IPS DF 6.9 (cell line): ENCODE measurements around the gene ST8SIA6.

Experiments used
- DNase-seq: peaks from one replicate; pipeline ENCODE4 v3.0.0-alpha.2; 2013; ENCODE audit warnings: low read depth, low spot score
- H3K27ac ChIP-seq: one replicate; pipeline ENCODE4 v1.5.1; 2013; ENCODE audit warnings: low read length, control low read depth
- H3K27me3 ChIP-seq: 2 replicates; pipeline ENCODE4 v1.6.1; 2013; ENCODE audit warnings: mild to moderate bottlenecking, low read length; ENCODE audit not compliant: control insufficient read depth, insufficient read depth
- H3K36me3 ChIP-seq: 2 replicates; pipeline ENCODE4 v1.6.1; 2013; ENCODE audit warnings: low read length; ENCODE audit not compliant: control insufficient read depth, insufficient read depth
- H3K4me1 ChIP-seq: 2 replicates; pipeline ENCODE4 v1.6.1; 2013; ENCODE audit warnings: low read length; ENCODE audit not compliant: control insufficient read depth, insufficient read depth
- H3K4me3 ChIP-seq: 2 replicates; pipeline ENCODE4 v1.5.1; 2013; ENCODE audit warnings: mild to moderate bottlenecking, low read length
- H3K9me3 ChIP-seq: 2 replicates; pipeline ENCODE4 v1.6.1; 2013; ENCODE audit warnings: low read length, inconsistent platforms; ENCODE audit not compliant: control insufficient read depth, insufficient read depth
- WGBS: extraction: QIAGEN DNeasy Blood & Tissue Kit; methylation state at CpG from one replicate; pipeline ENCODE4 v1.1.7; 2013; ENCODE audit warnings: mixed read lengths, missing lambda C conversion rate; ENCODE audit not compliant: insufficient read length, insufficient coverage; 5-methylcytosine and 5-hydroxymethylcytosine counted together

ST8SIA6 gene

GRCh38 chr10:17386021-17386420 lies 68.4 kb downstream of the ST8SIA6 start:
- H3K9me3 ChIP-seq, result no peaks in the 10 kb centered on the region
- no peak overlapping the region for H3K27ac ChIP-seq
- no peaks in the 10 kb centered on the region for H3K36me3 ChIP-seq
- no peak overlapping the region for H3K4me3 ChIP-seq
- DNase-seq, result no peak
- no CpG with 5 or more reads among the region's 18 CpGs for WGBS
- no peaks in the 10 kb centered on the region for H3K27me3 ChIP-seq
- H3K4me1 ChIP-seq, result no peaks in the 10 kb centered on the region

GRCh38 chr10:17385066-17385465 lies 69.3 kb downstream of the ST8SIA6 start:
- Histone ChIP-seq H3K27me3 (no peaks in the 10 kb centered on the region), H3K4me1 (peaks cover 2% of the 10 kb centered on the region; the same call in 1 of the 2 replicates), H3K4me3 (no peak overlapping the region), H3K27ac (no peak overlapping the region), H3K36me3 (no peaks in the 10 kb centered on the region), H3K9me3 (no peaks in the 10 kb centered on the region)
- no CpG with 5 or more reads among the region's 6 CpGs for WGBS
- DNase-seq, result no peak

GRCh38 chr10:17383801-17384555 lies 70.4 kb downstream of the ST8SIA6 start:
- H3K27me3 ChIP-seq, result no peaks in the 10 kb centered on the region
- WGBS, result no CpG with 5 or more reads among the region's 7 CpGs
- H3K4me3 ChIP-seq, result no peak overlapping the region
- DNase-seq, result no peak
- H3K36me3 ChIP-seq, result no peaks in the 10 kb centered on the region
- no peak overlapping the region for H3K27ac ChIP-seq
- H3K4me1 ChIP-seq, result peaks cover 2% of the 10 kb centered on the region; the same call in 1 of the 2 replicates
- no peaks in the 10 kb centered on the region for H3K9me3 ChIP-seq

- no peaks in the 10 kb centered on the region for H3K9me3 ChIP-seq
- H3K27me3 ChIP-seq, result no peaks in the 10 kb centered on the region
- H3K4me1 ChIP-seq, result peaks cover 2% of the 10 kb centered on the region; the same call in 1 of the 2 replicates
- WGBS, result no CpG with 5 or more reads among the region's 4 CpGs
- DNase-seq, result no peak
- H3K4me3 ChIP-seq, result no peak overlapping the region
- no peak overlapping the region for H3K27ac ChIP-seq
- H3K36me3 ChIP-seq, result no peaks in the 10 kb centered on the region
Observed at GRCh38 chr10:17381502-17382142, 72.8 kb downstream of the ST8SIA6 start.

GRCh38 chr10:17380888-17381287 lies 73.5 kb downstream of the ST8SIA6 start:
- DNase-seq, result no peak

GRCh38 chr10:17380016-17380415 lies 74.4 kb downstream of the ST8SIA6 start:
- no peak overlapping the region for H3K4me3 ChIP-seq
- WGBS, result no CpG with 5 or more reads among the region's 1 CpG
- H3K4me1 ChIP-seq, result peaks cover 2% of the 10 kb centered on the region; the same call in 1 of the 2 replicates
- no peak overlapping the region for H3K27ac ChIP-seq
- H3K36me3 ChIP-seq, result no peaks in the 10 kb centered on the region
- H3K27me3 ChIP-seq, result no peaks in the 10 kb centered on the region
- DNase-seq, result no peak
- H3K9me3 ChIP-seq, result no peaks in the 10 kb centered on the region

More at GRCh38 chr10:17380888-17381287, 73.5 kb downstream of the ST8SIA6 start:
- 100% methylated on average over 2 of the region's 5 CpGs for WGBS
- Histone ChIP-seq H3K9me3 (no peaks in the 10 kb centered on the region), H3K4me1 (peaks cover 2% of the 10 kb centered on the region; the same call in 1 of the 2 replicates), H3K4me3 (no peak overlapping the region), H3K36me3 (no peaks in the 10 kb centered on the region), H3K27me3 (no peaks in the 10 kb centered on the region), H3K27ac (no peak overlapping the region)

GRCh38 chr10:17379151-17379690 lies 75.2 kb downstream of the ST8SIA6 start:
- no CpG with 5 or more reads among the region's 6 CpGs for WGBS
- Histone ChIP-seq H3K4me3 (no peak overlapping the region), H3K36me3 (no peaks in the 10 kb centered on the region), H3K4me1 (peaks cover 2% of the 10 kb centered on the region; the same call in 1 of the 2 replicates), H3K27me3 (no peaks in the 10 kb centered on the region), H3K27ac (no peak overlapping the region), H3K9me3 (no peaks in the 10 kb centered on the region)
- no peak for DNase-seq

- no peak overlapping the region for H3K27ac ChIP-seq
- peaks cover 2% of the 10 kb centered on the region; the same call in 1 of the 2 replicates for H3K4me1 ChIP-seq
- no peaks in the 10 kb centered on the region for H3K9me3 ChIP-seq
- WGBS, result no CpG with 5 or more reads among the region's 10 CpGs
- no peak overlapping the region for H3K4me3 ChIP-seq
- DNase-seq, result peak; percentile 57
- H3K27me3 ChIP-seq, result no peaks in the 10 kb centered on the region
- no peaks in the 10 kb centered on the region for H3K36me3 ChIP-seq
Observed at GRCh38 chr10:17375936-17376584, 78.3 kb downstream of the ST8SIA6 start.

GRCh38 chr10:17368708-17369272 lies 85.6 kb downstream of the ST8SIA6 start:
- H3K27ac ChIP-seq, result no peak overlapping the region
- H3K36me3 ChIP-seq, result no peaks in the 10 kb centered on the region
- no peak for DNase-seq
- no peaks in the 10 kb centered on the region for H3K9me3 ChIP-seq
- H3K4me1 ChIP-seq, result no peaks in the 10 kb centered on the region
- 100% methylated on average over 2 of the region's 4 CpGs for whole genome bisulfite sequencing
- H3K27me3 ChIP-seq, result no peaks in the 10 kb centered on the region
- no peak overlapping the region for H3K4me3 ChIP-seq

GRCh38 chr10:17366705-17367104 lies 87.7 kb downstream of the ST8SIA6 start:
- no peak for DNase-seq
- Histone ChIP-seq H3K27ac (no peak overlapping the region), H3K27me3 (no peaks in the 10 kb centered on the region), H3K36me3 (no peaks in the 10 kb centered on the region), H3K4me3 (no peak overlapping the region), H3K4me1 (no peaks in the 10 kb centered on the region), H3K9me3 (no peaks in the 10 kb centered on the region)
